Parathyroid adenoma (tissue), 2 donors: Measurements from ENCODE around the gene DDA1.
"Not testable (repeated sequence)": the region's sequence is repeated elsewhere in the genome, so short reads cannot be mapped to it uniquely, and the experiment has no call there.

Source experiments
- H2AFZ ChIP-seq: fragments of 300-600 bp; sonication (generic); one replicate; pipeline ENCODE4 v1.7.0; 2017; ENCODE audit warnings: antibody characterized with exemption, mild to moderate bottlenecking
- H3K27ac ChIP-seq: fragments of 300-600 bp; sonication (generic); one replicate; pipeline ENCODE4 v1.7.0; 2017
- H3K27me3 ChIP-seq: fragments of 300-600 bp; sonication (generic); one replicate; pipeline ENCODE4 v1.7.0; 2017; ENCODE audit warnings: low read length; ENCODE audit not compliant: control insufficient read depth, insufficient read depth
- H3K36me3 ChIP-seq: fragments of 300-600 bp; sonication (generic); one replicate; pipeline ENCODE4 v1.7.0; 2017; ENCODE audit warnings: low read length; ENCODE audit not compliant: control insufficient read depth, insufficient read depth
- H3K4me1 ChIP-seq: fragments of 300-600 bp; sonication (generic); one replicate; pipeline ENCODE4 v1.7.0; 2017; ENCODE audit warnings: control low read depth
- H3K4me2 ChIP-seq: fragments of 300-600 bp; sonication (generic); one replicate; pipeline ENCODE4 v1.7.0; 2017; ENCODE audit warnings: low read length
- H3K4me3 ChIP-seq: fragments of 300-600 bp; sonication (generic); one replicate; pipeline ENCODE4 v1.7.0; 2017; ENCODE audit warnings: low read depth, low read length
- H3K79me2 ChIP-seq: fragments of 300-600 bp; sonication (generic); one replicate; pipeline ENCODE4 v1.7.0; 2017; ENCODE audit warnings: control low read depth
- H3K9ac ChIP-seq: fragments of 300-600 bp; sonication (generic); one replicate; pipeline ENCODE4 v1.7.0; 2017; ENCODE audit warnings: mild to moderate bottlenecking
- H3K9me3 ChIP-seq: fragments of 300-600 bp; sonication (generic); one replicate; pipeline ENCODE4 v1.7.0; 2017; ENCODE audit warnings: low read length; ENCODE audit not compliant: control insufficient read depth
- CTCF ChIP-seq: fragments of 300-600 bp; sonication (generic); IDR thresholded peaks from one replicate; pipeline ENCODE4 v1.7.0; 2017; ENCODE audit warnings: antibody characterized with exemption, mild to moderate bottlenecking
- donor health status: primary hyperparathyroidism.

DDA1 gene

GRCh38 chr19:17266975-17267788 lies 42.2 kb upstream of the DDA1 start, which contains the start of gene BABAM1:
TSS of gene BABAM1 (plus strand) at chr19:17267443. CDS start at chr19:17268807, 1,364 bp downstream.
- H3K27ac ChIP-seq: peak within 1 kb of the TSS; percentile 58
- no peak for TF ChIP-seq CTCF

GRCh38 chr19:17268754-17269153 lies 40.6 kb upstream of the DDA1 start:
- TF ChIP-seq CTCF: no peak
- Histone ChIP-seq H3K27me3 (no peaks in the 10 kb centered on the region), H3K79me2 (no peaks in the 10 kb centered on the region), H3K27ac (no peak overlapping the region), H3K9me3 (no peaks in the 10 kb centered on the region), H2AFZ (no peak overlapping the region), H3K36me3 (no peaks in the 10 kb centered on the region), H3K4me3 (no peak overlapping the region), H3K4me2 (no peak overlapping the region), H3K9ac (no peak overlapping the region), H3K4me1 (peaks cover 5% of the 10 kb centered on the region)

More at GRCh38 chr19:17266975-17267788, 42.2 kb upstream of the DDA1 start, which contains the start of gene BABAM1:
- Histone ChIP-seq H3K9me3 (no peaks in the 10 kb centered on the region), H2AFZ (peak within 1 kb of the TSS; percentile 98), H3K4me3 (peak within 1 kb of the TSS; percentile 97), H3K79me2 (no peaks in the 10 kb centered on the region), H3K4me2 (peak within 1 kb of the TSS; percentile 90), H3K36me3 (no peaks in the 10 kb centered on the region), H3K27me3 (no peaks in the 10 kb centered on the region), H3K9ac (peak within 1 kb of the TSS; percentile 64), H3K4me1 (peaks cover 5% of the 10 kb centered on the region)

DNA sequence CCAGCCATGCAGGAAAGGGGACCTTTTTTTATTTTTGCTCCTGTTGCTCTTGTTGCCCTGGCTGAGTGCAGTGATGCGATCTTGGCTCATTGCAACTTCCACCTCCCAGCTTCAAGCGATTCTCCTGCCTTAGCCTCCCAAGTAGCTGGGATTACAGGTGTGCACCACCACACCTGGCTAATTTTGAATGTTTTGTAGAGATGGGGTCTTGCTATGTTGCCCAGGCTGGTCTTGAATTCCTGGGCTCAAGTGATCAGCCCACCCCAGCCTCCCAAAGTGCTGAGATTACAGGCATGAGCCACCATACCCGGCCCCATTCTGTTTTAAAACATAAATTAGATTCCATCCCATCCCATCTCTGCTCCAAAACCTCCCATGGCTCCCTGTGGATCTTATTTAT lies 34.5 kb upstream of the DDA1 start:
- not testable (repeated sequence) for H3K79me2 ChIP-seq, H3K4me1 ChIP-seq, H3K4me2 ChIP-seq, H3K36me3 ChIP-seq, H3K9me3 ChIP-seq, H3K27me3 ChIP-seq, H3K27ac ChIP-seq, H3K4me3 ChIP-seq, H3K9ac ChIP-seq, H2AFZ ChIP-seq

DNA sequence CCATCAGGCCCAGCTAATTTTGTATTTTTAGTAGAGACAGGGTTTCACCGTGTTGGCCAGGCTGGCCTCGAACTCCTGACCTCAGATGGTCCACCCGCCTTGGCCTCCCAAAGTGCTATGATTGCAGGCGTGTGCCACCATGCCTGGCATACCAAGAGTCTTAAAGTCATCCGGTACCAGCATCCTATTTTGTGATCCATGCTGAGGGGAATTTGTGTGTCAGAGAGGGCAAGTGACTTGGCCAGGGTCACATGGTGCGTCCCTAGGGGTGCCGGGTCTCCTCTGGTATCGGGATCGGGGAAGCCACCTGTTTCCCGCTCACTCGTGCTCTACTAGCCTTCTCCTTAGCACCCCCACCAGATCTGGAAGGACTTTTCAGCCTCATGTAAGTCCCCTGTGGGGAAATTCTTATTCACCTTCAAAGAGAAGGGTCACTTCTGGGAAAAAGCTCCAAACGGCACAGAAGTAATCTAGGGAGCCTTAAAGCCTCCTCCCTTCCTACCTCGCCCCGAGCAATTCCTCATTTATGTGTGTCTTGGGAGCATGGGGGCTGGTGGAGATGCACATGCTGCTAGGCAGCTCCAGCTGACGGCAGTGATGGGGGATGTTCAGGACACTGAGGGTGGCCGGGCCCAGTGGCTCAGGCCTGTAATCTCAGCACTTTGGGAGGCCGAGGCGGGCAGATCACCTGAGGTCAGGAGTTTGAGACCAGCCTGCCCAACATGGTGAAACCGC lies 33.8 kb upstream of the DDA1 start:
- no peaks in the 10 kb centered on the region for H3K36me3 ChIP-seq

More for the DNA sequence above, 33.8 kb upstream of the DDA1 start:
- Histone ChIP-seq H3K9ac (no peak overlapping the region), H3K9me3 (no peaks in the 10 kb centered on the region), H2AFZ (no peak overlapping the region), H3K27me3 (no peaks in the 10 kb centered on the region), H3K27ac (no peak overlapping the region), H3K4me2 (no peak overlapping the region), H3K4me3 (no peak overlapping the region), H3K4me1 (no peaks in the 10 kb centered on the region), H3K79me2 (no peaks in the 10 kb centered on the region)
- TF ChIP-seq CTCF: no peak
